GM18858 (cell line): Measurements from ENCODE around the gene OSBP.
A peak's percentile ranks its signal among the peaks of the same experiment; 100 is the strongest.
"Not testable (repeated sequence)": the region's sequence is repeated elsewhere in the genome, so short reads cannot be mapped to it uniquely, and the experiment has no call there.

Experiments
- ATAC-seq: cut with Tn5 transposase; IDR thresholded peaks from one replicate; pipeline ENCODE4 v1.9.1; 2021; ENCODE audit not compliant: unreplicated experiment

OSBP gene, protein sequence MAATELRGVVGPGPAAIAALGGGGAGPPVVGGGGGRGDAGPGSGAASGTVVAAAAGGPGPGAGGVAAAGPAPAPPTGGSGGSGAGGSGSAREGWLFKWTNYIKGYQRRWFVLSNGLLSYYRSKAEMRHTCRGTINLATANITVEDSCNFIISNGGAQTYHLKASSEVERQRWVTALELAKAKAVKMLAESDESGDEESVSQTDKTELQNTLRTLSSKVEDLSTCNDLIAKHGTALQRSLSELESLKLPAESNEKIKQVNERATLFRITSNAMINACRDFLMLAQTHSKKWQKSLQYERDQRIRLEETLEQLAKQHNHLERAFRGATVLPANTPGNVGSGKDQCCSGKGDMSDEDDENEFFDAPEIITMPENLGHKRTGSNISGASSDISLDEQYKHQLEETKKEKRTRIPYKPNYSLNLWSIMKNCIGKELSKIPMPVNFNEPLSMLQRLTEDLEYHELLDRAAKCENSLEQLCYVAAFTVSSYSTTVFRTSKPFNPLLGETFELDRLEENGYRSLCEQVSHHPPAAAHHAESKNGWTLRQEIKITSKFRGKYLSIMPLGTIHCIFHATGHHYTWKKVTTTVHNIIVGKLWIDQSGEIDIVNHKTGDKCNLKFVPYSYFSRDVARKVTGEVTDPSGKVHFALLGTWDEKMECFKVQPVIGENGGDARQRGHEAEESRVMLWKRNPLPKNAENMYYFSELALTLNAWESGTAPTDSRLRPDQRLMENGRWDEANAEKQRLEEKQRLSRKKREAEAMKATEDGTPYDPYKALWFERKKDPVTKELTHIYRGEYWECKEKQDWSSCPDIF

DNA sequence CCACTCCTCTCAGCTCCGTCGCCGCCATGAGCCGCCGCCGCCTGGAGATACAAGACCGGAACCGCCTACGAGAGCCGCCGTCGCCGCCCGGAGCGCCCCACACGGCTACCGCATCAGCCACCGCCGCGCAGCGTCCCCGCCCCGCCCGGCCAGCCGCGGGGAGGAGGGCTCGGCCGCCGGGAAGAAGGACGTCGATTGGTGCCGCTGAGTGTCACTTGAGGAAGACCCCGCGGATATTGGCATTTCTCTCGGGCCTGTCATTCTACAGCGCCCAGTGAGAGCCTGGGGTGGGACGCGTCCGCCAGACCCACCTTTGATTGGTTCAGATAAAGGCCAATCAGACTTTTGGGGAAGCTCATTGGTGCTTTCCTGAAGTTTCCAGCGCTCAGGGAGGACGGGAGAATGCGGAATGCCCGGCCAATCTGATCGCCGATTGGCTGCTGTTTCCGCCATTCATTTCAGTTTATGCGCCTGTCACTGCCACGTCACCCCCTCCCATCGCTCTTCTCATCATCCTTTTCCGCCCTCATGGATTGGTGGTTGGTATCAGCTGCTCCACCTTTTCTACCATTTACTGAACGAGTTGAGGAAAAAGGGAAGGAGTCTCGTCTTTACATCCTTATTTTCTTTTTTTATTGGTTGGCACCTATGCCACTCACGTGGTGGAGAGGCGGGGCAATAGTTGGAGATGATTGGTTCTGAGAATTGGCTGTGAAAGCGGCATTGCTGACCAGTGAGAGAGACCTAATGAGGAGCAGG is at the start of gene OSBP:
Gene OSBP, minus strand, starts transcription at position 138 of the 759 bp plus-strand sequence. Its CDS starts 110 bp downstream, at position 28.
- ATAC-seq: peak; percentile 76

DNA sequence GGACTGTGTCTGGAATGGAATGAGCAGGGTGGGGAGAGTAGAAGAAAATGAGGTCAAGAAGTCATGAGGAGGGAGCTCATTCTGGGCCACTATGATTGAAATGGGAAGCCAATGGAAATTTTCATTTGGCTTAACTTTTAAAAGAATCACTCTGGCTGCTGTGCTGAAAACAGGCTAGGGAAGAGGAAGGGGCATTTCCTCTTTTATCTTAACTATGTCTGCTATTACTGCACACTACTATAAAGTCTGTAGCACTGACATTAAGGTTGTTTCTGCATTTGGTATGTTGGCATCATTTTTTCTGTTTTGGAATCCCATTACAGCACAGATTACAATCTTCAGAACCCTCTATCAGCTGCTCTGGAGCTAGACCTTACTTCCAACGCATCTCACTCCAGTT is 45.0 kb upstream of the OSBP start:
- no peak for ATAC-seq

DNA sequence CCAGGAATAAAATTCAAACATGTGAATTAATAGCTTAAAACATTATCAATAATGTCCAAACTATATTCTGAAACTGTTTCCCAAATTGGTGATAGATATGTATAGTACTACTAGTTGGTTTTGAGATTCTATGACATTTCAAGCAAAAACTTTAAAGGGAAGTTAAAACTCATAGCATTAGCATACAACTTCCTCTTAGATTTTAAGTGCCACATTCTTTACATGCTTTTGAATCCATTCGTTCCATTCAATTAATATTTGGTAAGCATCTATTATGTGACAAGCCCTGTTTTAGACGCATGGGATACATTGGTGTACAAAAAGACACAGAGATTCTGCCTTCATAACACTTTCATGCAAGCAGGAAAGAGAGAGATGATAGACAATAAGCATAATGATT is 44.4 kb upstream of the OSBP start:
- no peak for ATAC-seq

DNA sequence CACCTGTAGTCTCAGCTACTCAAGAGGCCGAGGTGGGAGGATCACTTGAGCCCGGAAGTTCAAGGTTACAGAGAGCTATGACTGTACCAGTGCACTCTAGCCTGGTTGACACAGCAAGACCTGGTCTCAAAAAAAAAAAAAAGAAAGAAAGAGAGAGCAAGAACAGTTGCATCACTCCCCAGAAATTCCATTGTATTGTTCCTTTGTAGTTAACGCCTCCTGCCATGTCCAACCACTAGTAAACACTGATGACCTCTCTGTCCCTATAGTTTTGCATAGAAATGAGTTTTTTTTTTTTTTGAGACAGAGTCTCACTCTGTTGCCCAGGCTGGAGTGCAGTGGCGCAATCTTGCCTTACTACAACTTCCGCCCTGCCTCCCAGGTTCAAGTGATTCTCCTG is 42.5 kb upstream of the OSBP start:
- no peak for ATAC-seq

DNA sequence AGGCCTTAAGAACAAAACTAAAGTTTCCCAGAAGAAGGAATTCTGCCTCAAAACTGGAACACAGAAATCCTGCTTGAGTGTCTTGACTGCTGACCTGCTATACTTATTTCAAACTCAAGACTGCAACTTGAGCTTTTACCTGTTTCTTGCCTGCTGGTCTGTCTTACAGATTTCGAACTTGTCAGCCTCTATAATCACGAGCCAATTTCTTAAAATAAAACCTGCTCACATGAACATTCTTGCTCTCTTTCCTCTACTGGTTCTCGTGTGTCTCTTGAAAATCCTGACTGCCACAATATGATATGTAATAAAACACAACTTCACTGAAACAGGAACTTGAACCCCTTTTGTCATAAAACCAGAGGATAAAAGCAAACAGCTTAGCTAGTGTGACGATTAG is 39.3 kb upstream of the OSBP start:
- no peak for ATAC-seq

DNA sequence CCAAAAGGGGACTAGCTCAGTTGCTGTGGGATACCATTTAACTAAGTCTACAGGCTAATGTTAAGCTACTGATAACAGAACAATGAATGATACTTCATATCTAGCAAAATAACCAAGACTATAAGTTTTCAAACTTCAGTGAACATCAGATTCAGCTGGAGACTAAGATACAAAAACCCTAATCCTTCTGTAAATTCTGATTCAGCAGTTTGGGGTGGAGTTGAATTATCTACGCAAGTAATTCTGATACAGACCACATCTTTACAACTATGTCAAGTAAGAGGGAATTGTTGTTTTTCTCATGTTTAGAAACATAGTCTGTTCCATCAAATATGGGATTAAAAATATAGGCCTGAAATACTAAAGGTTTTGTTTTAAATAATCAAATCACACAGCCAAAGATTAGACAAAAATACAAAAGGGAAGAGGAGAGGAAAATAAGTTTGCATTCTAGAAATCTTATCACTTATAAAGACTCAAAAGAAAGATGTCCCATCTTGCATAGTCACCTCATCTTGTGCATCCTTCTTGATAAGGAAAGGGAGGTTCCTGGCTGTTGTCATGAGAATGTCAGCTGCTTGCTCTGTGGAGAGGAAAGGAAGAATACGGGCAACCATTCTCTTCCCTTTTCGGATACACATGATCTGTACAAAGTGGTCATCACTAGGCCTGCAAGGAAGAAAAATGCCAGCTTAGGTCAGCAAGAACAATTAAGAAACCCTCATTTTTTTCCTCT is 31.8 kb upstream of the OSBP start:
- ATAC-seq: no peak

DNA sequence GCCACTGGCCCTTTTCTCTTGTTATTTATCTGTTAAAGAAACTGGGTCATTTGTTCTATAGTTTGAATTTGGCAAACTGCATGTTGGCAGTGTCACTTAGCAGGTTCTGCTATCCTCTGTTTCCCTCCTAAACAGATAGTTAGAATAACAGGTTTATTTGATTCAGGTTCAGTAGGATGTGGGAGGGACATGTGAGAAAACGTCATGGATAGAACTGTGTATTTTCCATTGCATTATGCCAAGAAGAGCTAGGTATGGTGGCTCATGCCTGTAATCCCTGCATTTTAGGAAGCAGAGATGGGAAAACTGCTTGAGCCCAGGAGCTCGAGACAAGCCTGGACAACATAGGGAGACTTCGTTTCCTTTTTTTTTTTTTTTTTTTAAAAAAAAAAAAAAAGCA is 29.0 kb upstream of the OSBP start:
- no peak for ATAC-seq

DNA sequence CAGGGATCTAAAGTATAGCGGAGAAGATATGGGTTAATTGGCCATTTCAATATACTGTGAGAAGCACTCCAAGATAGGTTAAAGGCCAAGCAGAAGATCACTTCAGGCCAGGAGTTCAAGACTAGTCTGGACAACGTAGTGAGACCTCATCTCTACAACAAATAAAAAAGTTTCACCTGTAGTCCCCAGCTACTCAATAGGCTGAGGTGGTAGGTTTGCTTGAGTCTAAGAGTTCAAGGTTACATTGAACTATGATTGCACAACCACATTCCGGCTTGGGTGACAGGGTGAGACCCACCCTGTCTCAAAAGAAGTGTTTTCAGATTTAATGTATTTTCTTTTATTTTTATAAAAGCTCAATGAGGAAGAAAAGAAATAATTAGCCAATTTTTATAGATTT is 27.8 kb upstream of the OSBP start:
- no peak for ATAC-seq

DNA sequence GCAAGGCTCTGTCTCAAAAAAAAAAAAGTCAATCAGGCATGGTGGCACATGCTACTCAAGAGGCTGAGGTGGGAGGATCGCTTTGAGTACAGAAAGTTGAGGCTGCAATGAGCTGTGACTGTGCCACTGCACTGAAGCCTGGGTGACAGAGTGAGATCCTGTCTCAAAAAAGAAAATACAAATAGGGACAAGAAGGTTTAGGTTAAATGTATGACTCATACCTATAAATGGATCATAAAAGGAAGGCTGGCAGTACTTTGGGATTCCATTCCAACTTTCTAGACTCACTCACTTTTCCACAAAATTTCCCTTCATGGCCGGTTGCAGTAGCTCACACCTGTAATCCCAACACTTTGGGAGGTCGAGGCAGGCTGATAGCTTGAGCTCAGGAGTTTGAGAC is 25.6 kb upstream of the OSBP start:
- ATAC-seq: no peak

DNA sequence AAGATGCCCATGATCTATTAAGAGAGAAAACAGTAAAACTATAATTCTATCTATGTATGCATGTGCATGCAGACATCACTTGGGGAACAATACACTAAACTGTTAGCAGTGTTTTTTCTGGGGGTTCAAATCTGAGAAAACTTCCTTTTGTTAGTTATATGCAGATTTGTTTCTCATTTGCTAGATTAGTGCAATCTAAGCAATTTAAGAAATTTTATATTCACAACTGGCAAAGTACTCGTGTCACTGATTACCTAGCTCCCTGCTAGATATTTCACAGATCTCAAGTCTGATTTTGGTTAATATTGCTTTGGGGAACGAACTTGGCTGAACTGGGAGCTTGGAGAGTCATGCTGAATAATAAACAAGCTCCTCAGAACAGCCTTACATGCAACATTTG is 14.9 kb upstream of the OSBP start:
- no peak for ATAC-seq

DNA sequence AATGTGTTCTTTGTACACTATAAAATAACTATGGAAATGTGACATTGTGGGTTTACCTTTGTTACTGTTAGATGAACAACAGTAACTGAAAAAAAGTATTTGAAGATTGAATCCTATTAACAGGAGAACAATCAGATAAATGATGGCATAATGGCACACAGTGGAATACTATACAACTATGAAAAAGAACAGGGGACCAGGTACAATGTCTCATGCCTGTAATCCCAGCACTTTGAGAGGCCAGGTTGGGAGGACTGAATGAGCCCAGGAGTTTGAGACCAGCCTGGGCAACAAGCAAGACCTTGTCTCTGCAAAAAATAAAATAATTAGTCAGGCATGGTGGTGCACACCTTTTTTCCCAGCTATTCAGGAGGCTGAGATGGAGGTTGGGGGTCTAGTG is 14.4 kb upstream of the OSBP start:
- ATAC-seq: no peak

DNA sequence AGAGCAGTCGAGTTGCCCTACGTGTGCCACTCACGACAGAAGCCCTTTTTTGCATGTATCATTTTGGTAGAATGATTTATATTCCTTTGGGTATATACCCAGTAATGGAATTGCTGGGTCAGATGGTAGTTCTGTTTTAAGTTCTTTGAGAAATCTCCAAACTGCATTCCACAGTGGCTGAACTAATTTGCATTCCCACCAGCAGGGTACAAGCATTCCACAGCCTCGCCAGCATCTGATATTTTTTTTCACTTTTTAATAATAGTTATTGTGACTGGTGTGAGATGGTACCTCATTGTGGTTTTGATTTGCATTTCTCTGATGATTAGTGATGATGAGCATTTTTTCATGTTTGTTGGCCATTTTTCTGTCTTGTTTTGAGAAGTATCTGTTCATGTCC is 11.4 kb upstream of the OSBP start:
- not testable (repeated sequence) for ATAC-seq

DNA sequence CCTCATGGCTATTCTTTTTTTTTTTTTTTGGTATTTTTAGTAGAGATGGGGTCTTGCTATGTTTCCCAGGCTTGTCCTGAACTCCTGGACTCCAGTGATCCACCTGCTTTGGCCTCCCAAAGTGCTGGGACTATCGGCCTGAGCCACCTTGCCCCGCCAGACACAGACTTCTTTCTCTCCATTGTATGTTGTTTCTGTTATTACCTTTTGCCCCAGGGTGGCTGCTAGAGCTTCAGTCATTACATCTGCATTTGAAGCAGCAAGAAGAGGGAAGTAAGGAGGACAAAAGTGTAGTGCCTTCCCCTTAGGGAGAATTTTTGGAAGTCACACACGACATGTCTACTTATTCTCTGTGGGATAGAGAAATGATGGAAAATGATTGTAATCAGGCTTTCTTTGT is 10.1 kb upstream of the OSBP start:
- no peak for ATAC-seq

DNA sequence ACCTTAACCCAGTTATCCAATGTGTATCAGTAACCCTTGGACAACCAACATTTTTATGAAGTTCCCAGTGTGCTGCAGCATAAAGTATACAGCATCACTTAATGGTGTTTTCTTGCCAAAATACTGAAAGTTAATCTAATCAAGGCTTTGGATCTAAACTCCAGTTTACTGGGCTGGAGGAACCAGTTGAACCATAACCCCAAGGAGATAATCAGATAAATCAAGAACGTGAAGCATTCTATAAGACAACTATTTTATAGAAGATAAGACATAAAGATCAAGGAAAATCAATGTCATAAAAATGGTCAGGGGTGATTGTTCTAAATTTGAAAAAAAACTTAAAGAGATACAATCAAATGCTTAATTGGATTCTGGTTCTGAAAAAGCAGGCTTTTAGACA is 2.3 kb upstream of the OSBP start:
- no peak for ATAC-seq

DNA sequence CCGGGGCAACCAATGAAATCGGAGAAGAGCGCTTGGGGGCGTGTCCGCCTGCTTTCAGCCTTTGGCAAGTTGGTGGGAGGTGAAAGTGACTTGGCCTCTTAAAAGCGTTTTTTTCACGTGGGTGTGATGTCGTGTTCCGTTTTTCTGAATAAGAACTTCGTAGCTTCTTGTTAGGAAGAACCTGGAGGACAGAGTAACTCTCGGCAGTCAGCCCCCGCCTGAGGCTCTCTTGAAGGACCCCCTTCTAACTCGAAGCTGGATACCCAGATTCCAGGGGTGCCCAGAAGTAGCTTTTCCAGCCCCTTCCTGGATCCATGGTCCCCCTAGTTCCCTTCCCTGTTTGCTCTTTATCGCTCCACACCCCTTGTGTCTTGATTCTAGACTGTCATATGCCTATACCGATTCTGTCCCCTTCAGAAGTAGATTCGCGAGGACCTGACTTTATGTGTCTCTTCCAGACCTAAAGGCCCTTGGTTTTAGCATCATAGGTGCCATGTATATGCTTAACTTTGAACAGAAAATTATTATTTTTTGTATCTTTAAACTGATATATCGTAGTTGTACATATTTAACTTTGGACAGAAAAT is 915 bp upstream of the OSBP start:
- no peak for ATAC-seq

DNA sequence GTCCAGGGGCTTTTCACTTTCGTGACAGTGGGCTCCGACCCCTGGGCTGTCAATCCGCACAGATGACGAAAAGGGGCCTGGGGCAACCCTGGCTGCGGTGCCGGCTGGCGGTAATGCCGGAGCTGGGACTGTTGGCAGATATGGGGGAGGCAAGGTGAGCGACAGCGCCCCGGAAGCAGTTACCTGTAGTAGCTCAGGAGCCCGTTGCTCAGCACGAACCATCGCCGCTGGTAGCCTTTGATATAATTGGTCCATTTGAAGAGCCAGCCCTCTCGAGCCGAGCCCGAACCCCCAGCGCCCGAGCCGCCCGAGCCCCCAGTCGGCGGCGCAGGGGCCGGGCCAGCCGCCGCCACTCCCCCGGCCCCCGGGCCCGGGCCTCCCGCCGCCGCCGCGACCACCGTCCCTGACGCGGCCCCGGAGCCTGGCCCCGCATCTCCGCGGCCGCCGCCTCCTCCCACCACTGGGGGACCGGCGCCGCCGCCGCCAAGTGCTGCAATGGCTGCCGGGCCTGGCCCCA is 396 bp downstream of the OSBP start:
- ATAC-seq: no peak

DNA sequence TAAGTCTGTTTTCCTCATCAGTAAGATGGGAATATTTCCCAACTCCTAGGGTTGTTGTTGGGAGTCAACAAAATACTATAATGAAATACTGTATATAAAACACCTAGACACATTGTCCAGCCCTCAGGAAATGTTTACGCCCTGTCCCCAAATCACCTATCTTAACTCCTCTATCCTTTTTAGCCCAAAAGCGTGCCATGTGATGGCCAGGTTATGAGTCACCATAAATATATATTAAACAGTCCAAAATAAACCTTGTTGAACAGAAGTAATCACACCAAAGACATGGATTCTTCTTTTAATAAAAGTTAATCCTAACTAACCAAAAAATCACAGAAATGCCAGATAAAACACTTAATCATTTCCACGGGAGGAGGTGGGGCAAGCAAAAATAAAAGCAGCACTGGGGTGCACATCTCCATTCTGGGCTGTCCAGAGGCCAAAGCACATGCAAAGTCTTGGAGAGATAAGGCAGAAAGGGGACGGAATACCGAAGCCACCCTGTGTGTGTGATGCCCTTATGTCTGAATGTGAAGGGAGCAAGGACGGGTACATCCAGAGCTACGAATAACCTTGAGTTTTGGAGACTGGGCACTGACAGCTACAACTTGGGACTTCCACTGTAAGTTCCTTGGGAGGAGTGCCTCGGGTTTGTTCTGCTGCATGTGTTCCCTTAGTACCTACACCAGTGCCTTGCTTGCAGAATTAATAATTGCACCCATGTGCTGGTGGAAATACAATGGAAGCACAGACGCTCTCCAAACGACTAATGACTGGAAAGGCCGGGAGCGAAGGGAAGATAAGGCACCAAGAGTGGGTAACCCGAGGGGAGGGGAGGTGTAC is 1.1 kb downstream of the OSBP start:
- no peak for ATAC-seq

DNA sequence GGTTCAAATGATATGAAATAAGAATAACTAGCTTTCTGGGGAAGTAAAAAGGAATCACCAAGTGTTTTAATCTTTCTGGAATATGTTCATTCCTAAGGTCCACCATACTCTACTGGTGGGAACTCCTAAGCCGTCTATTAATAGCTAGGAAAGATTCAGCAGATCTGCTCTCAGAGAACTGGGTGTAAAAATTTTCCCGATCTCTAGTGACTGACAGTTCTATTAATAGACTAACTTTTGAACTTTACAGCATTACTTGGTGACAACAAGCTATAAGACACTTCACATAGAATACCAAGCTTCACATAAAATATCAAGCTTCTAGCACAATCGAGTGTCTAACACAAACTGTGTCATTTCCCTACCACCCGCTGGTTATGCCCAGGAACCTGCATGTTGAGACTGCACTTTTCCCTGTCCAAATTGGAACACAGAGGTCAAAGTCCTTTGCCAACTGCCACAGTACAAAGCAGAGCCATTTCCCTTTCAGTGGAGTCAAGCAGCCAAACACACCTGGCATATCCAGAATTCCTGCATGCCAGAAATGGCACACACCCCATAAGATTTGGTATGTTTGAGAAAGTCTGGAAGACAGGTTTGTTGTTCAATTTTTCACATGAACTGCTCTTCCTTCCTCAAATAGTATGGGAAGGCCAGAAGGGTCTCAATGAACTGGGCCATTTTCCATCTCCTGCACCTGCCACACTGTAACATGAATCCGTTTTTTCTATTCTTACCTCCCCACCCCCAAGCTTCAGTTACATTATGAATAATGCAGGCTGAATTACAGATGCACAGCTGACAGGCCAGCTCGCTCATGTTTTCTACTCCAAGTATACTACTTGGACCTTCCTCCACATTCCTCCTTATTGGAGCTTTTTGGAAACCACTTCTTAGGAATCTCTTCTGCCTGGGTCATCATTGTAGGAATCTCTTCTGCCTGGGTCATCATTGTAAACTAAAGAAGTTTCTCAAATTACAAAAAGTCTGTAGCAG is 3.7 kb downstream of the OSBP start:
- ATAC-seq: no peak
